Ectodermal cell (in vitro differentiated cells): ENCODE data around the gene CHIT1.
"Not testable (repeated sequence)": the region's sequence is repeated elsewhere in the genome, so short reads cannot be mapped to it uniquely, and the experiment has no call there.

Experiments
- H3K27ac ChIP-seq: 2 replicates; pipeline ENCODE4 v1.7.0; 2013; ENCODE audit warnings: mild to moderate bottlenecking, low read depth, low read length; ENCODE audit not compliant: insufficient read depth, poor library complexity, severe bottlenecking
- H3K27me3 ChIP-seq: 2 replicates; pipeline ENCODE4 v1.7.0; 2013; ENCODE audit warnings: mild to moderate bottlenecking, low read length; ENCODE audit not compliant: insufficient read depth, control insufficient read depth, poor library complexity, severe bottlenecking
- H3K36me3 ChIP-seq: one replicate; pipeline ENCODE4 v1.7.0; 2013; ENCODE audit warnings: low read length; ENCODE audit not compliant: control insufficient read depth, insufficient read depth
- H3K4me1 ChIP-seq: one replicate; pipeline ENCODE4 v1.7.0; 2013; ENCODE audit warnings: low read length; ENCODE audit not compliant: control insufficient read depth, insufficient read depth
- H3K4me3 ChIP-seq: 2 replicates; pipeline ENCODE4 v1.7.0; 2013; ENCODE audit warnings: low read depth, low read length, control low read depth; ENCODE audit not compliant: insufficient read depth
- H3K9me3 ChIP-seq: 2 replicates; pipeline ENCODE4 v1.7.0; 2013; ENCODE audit warnings: mild to moderate bottlenecking, low read length, moderate library complexity; ENCODE audit not compliant: control insufficient read depth
- WGBS, 2 experiments: methylation state at CpG; one replicate each; pipeline ENCODE4 v1.1.7; 2013; ENCODE audit warnings: missing lambda C conversion rate in 2 of 2; 5-methylcytosine and 5-hydroxymethylcytosine counted together

Gene CHIT1

DNA sequence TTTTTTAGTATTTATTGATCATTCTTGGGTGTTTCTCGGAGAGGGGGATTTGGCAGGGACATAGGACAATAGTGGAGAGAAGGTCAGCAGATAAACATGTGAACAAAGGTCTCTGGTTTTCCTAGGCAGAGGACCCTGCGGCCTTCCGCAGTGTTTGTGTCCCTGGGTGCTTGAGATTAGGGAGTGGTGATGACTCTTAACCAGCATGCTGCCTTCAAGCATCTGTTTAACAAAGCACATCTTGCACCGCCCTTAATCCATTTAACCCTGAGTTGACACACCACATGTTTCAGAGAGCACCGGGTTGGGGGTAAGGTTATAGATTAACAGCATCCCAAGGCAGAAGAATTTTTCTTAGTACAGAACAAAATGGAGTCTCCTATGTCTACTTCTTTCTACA is 36.7 kb upstream of the CHIT1 start:
- not testable (repeated sequence) for H3K4me1 ChIP-seq, H3K9me3 ChIP-seq, H3K27me3 ChIP-seq, H3K4me3 ChIP-seq, H3K36me3 ChIP-seq, H3K27ac ChIP-seq
- 33 to 70% methylated on average over 1 to 2 of the region's 5 CpGs for WGBS, 2 experiments

DNA sequence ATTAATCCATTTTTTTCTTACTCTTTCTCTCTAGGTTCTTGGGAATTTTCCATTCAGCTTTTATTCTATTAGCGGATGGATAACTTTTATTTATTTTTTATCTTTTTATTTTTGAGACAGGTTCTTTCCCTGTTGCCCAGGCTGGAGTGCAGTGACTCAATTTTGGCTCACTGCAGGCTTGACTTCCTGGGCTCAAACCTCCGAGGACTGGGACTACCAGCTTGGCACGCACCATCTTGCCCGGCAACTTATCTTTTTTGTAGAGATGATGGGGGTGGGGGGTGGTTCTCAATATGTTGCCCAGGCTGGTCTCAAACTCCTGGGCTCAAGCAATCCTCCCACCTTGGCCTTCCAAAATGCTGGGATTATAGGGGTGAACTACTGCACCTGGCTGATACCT is 36.1 kb upstream of the CHIT1 start:
- WGBS, 2 experiments, result 85 to 90% methylated on average over 3 of the region's 4 CpGs
- no peak overlapping the region for H3K27ac ChIP-seq

DNA sequence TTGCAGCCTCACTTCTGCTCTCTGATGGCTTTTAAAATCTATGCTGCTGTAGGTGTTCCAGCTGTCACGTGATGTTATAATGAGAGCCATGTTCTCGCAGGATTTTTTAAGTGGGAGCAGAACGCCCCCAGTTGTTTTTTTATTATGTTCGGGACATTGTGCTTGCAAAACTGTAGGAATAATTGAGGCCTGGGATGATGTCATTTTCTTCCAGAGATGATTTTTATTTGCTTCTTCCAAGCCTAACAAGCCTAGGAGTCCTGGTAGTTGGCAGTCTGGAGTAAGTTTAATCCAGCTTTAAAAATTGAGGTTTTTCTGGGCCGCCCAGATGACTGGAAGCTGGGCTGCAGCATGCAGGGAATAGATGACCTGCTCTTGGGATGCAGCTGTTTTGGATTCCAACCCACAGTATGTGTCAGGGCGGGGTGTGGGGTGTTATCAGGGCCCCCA is 34.6 kb upstream of the CHIT1 start:
- WGBS, 2 experiments, result 92 to 93% methylated on average over 6 of the region's 6 CpGs
- H3K27ac ChIP-seq, result no peak overlapping the region
- H3K9me3 ChIP-seq, result no peaks in the 10 kb centered on the region
- H3K36me3 ChIP-seq, result no peaks in the 10 kb centered on the region
- H3K27me3 ChIP-seq, result no peaks in the 10 kb centered on the region
- no peak overlapping the region for H3K4me3 ChIP-seq
- peaks cover 4% of the 10 kb centered on the region for H3K4me1 ChIP-seq

More for the DNA sequence above, 36.1 kb upstream of the CHIT1 start:
- no peaks in the 10 kb centered on the region for H3K9me3 ChIP-seq
- H3K36me3 ChIP-seq, result no peaks in the 10 kb centered on the region
- H3K4me1 ChIP-seq, result peaks cover 4% of the 10 kb centered on the region
- H3K4me3 ChIP-seq, result no peak overlapping the region
- peaks cover 5% of the 10 kb centered on the region for H3K27me3 ChIP-seq

DNA sequence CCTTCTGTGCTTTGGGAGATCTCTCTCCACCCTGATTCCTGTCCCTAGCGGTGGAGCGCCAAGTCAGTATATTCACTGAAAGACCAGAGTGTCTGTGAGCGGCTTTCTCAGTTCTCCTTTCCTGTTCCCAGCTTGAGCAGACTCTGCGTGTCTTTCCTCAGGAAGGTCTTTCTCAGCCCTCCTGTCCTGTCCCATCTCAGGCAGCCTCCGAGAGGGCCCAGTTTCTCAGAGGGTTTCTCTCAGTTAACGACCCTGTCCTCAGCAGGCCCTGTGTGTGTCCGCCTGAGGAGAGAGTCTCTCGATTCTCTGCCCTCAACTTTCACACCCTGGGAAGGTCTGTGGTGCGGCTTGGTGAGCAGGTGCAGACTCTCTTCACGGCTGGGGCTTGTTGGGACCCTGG is 34.0 kb upstream of the CHIT1 start:
- Histone ChIP-seq H3K27ac (no peak overlapping the region), H3K36me3 (no peaks in the 10 kb centered on the region), H3K9me3 (no peaks in the 10 kb centered on the region), H3K4me3 (no peak overlapping the region), H3K27me3 (no peaks in the 10 kb centered on the region), H3K4me1 (peaks cover 4% of the 10 kb centered on the region)
- 85 to 86% methylated on average over 10 of the region's 10 CpGs for WGBS, 2 experiments

DNA sequence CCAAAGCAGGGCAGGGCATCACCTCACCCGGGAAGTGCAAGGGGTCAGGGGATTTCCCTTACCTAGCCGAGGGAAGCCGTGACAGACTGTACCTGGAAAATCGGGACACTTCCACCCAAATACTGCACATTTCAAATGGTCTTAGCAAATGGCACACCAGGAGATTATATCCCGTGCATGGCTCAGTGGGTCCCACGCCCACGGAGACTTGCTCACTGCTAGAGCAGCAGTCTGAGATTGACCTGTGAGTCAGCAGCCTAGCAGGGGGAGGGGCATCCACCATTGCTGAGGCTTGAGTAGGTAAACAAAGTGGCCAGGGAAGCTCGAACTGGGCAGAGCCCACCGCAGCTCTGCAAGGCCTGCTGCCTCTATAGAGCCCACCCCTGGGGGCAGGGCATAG is 27.2 kb upstream of the CHIT1 start:
- not testable (repeated sequence) for H3K27ac ChIP-seq, H3K27me3 ChIP-seq, H3K36me3 ChIP-seq, H3K4me3 ChIP-seq, H3K9me3 ChIP-seq, H3K4me1 ChIP-seq
- 87 to 93% methylated on average over 9 of the region's 9 CpGs for WGBS, 2 experiments

DNA sequence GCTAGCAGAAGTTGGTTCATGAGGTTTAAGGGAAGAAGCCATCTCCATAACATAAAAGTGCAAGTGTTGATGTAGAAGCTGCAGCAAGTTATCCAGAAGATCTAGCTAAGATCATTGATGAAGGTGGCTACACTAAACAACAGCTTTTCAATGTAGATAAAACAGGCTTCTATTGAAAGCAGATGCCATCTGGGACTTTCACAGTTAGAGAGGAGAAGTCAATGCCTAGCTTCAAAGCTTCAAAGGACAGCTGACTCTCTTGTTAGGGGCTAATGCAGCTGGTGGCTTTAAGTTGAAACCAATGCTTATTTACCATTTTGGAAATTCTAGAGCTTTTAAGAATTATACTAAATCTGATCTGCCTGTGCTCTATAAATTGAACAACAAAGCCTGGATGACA is 25.3 kb upstream of the CHIT1 start:
- H3K9me3 ChIP-seq, H3K27me3 ChIP-seq, H3K36me3 ChIP-seq, H3K4me1 ChIP-seq, H3K27ac ChIP-seq, H3K4me3 ChIP-seq: not testable (repeated sequence)

DNA sequence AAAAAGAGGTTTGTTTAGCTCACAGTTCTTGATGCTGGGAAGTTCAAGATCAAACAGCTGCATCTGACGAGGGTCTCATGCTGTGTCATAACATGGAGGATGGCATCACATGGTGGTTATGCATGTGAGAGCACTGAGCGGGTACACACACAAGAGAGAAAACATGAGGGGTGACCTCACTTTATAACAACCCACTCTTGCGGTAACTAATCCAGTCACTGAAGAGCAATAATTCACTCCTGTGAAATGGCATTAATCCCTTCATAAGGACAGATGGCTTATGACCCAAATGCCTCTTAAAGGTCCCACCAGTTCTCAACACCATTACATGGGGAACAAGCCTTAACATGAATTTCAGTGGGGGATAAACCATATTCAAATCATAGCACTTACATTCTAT is 23.2 kb upstream of the CHIT1 start:
- WGBS, 2 experiments, result 87 to 96% methylated on average over 3 of the region's 3 CpGs

DNA sequence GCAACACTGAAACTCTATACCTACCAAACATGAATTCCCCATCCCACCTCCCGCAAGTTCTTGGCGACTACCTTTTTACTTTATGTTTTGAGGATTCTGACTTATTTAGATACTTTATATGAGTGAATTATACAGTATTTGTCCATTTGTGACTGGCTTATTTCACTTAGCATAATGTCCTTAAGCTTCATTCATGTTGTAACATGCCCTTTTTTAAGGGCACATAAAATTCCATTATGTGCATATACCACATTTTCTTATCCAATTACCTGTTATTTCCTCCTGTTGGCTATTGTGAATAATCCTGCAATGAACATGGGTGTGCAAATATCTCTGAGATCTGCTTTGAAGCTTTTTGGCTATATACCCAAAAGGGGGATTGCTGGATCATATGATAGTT is 22.0 kb upstream of the CHIT1 start:
- Histone ChIP-seq H3K36me3 (no peaks in the 10 kb centered on the region), H3K27me3 (peaks cover 3% of the 10 kb centered on the region), H3K4me3 (no peak overlapping the region), H3K27ac (no peak overlapping the region), H3K9me3 (no peaks in the 10 kb centered on the region), H3K4me1 (no peaks in the 10 kb centered on the region)
- WGBS, 2 experiments, result 80% methylated on average over 1 of the region's 2 CpGs; no CpG with 5 or more reads in 1 of the 2 experiments

More for the DNA sequence above, 23.2 kb upstream of the CHIT1 start:
- Histone ChIP-seq H3K36me3 (no peaks in the 10 kb centered on the region), H3K27ac (no peak overlapping the region), H3K9me3 (no peaks in the 10 kb centered on the region), H3K4me1 (no peaks in the 10 kb centered on the region), H3K27me3 (peaks cover 3% of the 10 kb centered on the region), H3K4me3 (no peak overlapping the region)

DNA sequence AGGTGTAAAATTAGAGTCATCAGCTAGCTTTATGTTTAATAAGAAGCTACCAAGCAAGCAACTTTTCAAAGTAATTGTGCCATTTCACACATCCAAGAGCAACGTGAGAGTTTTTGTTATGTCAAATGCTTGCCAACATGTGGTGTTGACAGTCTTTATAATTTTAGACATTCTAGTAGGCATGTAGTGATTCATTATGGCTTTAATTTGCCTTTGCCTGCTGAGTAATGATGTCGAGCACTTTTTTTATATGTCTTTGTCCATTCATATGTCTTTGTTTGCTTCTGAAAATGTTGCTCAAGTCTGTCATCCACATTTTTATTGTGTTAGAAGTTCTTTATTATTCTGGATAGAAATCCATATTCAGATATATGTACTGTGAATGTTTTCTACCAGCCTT is 21.4 kb upstream of the CHIT1 start:
- 76 to 92% methylated on average over 2 of the region's 2 CpGs for WGBS, 2 experiments
- Histone ChIP-seq H3K4me3 (no peak overlapping the region), H3K36me3 (no peaks in the 10 kb centered on the region), H3K27me3 (peaks cover 3% of the 10 kb centered on the region), H3K9me3 (no peaks in the 10 kb centered on the region), H3K4me1 (no peaks in the 10 kb centered on the region), H3K27ac (no peak overlapping the region)

DNA sequence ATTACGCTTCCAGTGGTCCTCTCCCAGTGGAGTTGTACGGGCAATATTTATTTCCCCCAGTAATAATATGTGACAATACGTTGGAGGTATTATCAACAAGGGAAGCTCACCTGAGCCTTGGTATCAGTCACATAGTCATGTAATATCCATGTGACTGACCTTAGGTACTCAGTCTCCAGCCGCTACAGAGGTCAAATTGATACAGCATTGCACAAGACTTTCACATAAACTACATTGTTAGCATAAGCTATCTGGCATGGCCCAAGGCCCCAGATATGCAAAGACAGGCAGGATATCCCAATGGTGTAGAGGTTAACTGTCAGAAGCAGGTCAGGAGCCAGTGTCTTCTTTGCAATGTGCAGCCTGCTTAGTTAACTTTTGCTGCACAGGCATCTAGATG is 15.3 kb upstream of the CHIT1 start:
- 65 to 70% methylated on average over 3 of the region's 4 CpGs for WGBS, 2 experiments
- Histone ChIP-seq H3K27ac (no peak overlapping the region), H3K36me3 (no peaks in the 10 kb centered on the region), H3K9me3 (no peaks in the 10 kb centered on the region), H3K27me3 (no peaks in the 10 kb centered on the region), H3K4me3 (no peak overlapping the region), H3K4me1 (no peaks in the 10 kb centered on the region)

DNA sequence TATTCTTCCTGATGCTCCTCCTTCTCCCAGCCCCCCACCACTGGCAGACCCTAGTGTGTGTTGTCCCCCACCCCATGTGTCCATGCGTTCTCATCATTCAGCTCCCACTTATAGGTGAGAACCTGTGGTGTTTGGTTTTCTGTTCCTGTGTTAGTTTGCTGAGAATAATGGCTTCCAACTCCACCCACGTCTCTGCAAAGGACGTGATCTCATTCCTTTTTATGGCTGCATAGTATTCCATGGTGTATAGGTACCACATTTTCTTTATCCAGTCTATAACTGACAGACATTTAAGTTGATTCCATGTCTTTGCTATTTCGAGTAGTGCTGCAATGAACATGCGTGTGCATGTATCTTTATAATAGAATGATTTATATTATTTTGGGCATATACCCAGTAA is 12.2 kb upstream of the CHIT1 start:
- not testable (repeated sequence) for H3K36me3 ChIP-seq, H3K27me3 ChIP-seq, H3K9me3 ChIP-seq, H3K4me1 ChIP-seq, H3K4me3 ChIP-seq, H3K27ac ChIP-seq
- WGBS, 2 experiments, result 80 to 91% methylated on average over 4 to 5 of the region's 5 CpGs
